ENCODE data around the gene LCN15. TPM values are rescaled to one million over a fixed set of nuclear protein-coding genes. Genes with fewer than 3 reads are reported as not detected.

The LCN15 gene
- total and polyA plus RNA-seq, 2 of the 13 experiments (the other 11 are each of a cell fraction or from before 2014, with no cell fraction given), result 1.3 to 53.7 TPM

DNA sequence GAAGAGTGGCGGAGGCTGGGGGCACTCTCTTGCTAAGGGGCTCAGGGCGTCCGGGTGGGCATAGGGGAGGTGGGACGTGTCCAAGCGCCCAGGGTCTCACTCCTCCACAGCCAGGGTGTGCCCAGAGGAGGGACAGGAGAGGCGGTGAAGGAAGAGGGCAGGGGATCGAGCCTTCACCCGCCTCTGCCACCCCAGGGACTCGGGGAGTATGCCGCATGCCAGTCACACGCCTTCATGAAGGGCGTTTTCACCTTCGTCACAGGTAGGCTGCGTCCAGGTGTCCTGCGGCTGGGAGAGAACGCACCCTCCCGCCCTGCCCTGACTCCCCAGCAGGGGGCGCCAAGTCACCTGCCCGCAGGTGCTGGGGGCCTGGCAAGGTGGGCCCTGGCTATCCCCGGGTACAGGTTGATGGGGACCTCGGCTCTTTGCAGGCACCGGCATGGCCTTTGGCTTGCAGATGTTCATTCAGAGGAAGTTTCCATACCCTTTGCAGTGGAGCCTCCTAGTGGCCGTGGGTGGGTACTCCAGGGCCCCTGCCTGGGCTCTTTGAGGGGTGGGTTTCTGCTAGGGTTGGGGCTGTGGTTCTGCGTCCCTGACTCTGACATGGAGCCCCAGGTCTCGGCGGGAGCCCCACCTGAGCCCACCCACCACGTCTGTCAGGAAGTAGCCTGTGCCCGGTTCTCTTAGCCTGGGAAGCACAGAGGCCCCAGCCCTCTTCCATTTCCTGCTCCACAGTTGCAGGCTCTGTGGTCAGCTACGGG, 27.4 kb upstream of the LCN15 start (continued):
- TF ChIP-seq ZNF569 (CRISPR knock-in tag; IDR thresholded peaks at IDR 0.05; ENCODE audit: borderline replicate concordance) (0 out of 2 replicates have a peak, but pooled peaks have one; percentile 54), ARNT2 (CRISPR knock-in tag; IDR thresholded peaks at IDR 0.05; ENCODE audit: low read depth) (peak; percentile 86; the same call in 1 of the 2 replicates), ZNF468 (CRISPR knock-in tag; IDR thresholded peaks at IDR 0.05) (no peak), ZNF225 (CRISPR knock-in tag; IDR thresholded peaks at IDR 0.05) (0 out of 2 replicates have a peak, but pooled peaks have one; percentile 7), ZFY (CRISPR knock-in tag; IDR thresholded peaks at IDR 0.05) (peak; percentile 57; the same call in 1 of the 2 replicates), ZNF235 (CRISPR knock-in tag; IDR thresholded peaks at IDR 0.05; ENCODE audit: borderline replicate concordance) (0 out of 2 replicates have a peak, but pooled peaks have one; percentile 61), ZNF350 (CRISPR knock-in tag; IDR thresholded peaks at IDR 0.05; ENCODE audit: borderline replicate concordance, low read depth) (peak; percentile 44; the same call in 1 of the 2 replicates), NR3C1 (CRISPR knock-in tag; IDR thresholded peaks at IDR 0.05) (no peak), ZNF484 (CRISPR knock-in tag; IDR thresholded peaks at IDR 0.05; ENCODE audit: borderline replicate concordance, low read depth) (no peak), MLXIP (CRISPR knock-in tag; IDR thresholded peaks at IDR 0.05; ENCODE audit: borderline replicate concordance) (no peak), TERF1 (CRISPR knock-in tag; IDR thresholded peaks at IDR 0.05) (no peak), ARID2 (CRISPR knock-in tag; IDR thresholded peaks at IDR 0.05; ENCODE audit: borderline replicate concordance) (no peak), NFE2L1 (CRISPR knock-in tag; IDR thresholded peaks at IDR 0.05; ENCODE audit: borderline replicate concordance) (0 out of 2 replicates have a peak, but pooled peaks have one; percentile 18), ZBTB7A (CRISPR knock-in tag; IDR thresholded peaks at IDR 0.05) (peak; percentile 67; the same call in 1 of the 2 replicates), ZNF737 (CRISPR knock-in tag; IDR thresholded peaks at IDR 0.05; ENCODE audit: borderline replicate concordance) (no peak), ZNF709 (CRISPR knock-in tag; IDR thresholded peaks at IDR 0.05) (no peak), CENPX (CRISPR knock-in tag; IDR thresholded peaks at IDR 0.05) (no peak), GTF3A (CRISPR knock-in tag; conservative IDR thresholded peaks at IDR 0.05) (0 out of 2 replicates have a peak, but pooled peaks have one; percentile 29), ZNF644 (CRISPR knock-in tag; IDR thresholded peaks at IDR 0.05; ENCODE audit: low read depth) (no peak), DZIP1 (CRISPR knock-in tag; IDR thresholded peaks at IDR 0.05) (no peak), ZNF563 (CRISPR knock-in tag; IDR thresholded peaks at IDR 0.05) (0 out of 2 replicates have a peak, but pooled peaks have one; percentile 54), NR0B2 (CRISPR knock-in tag; IDR thresholded peaks at IDR 0.05) (no peak; the same call in 1 of the 2 replicates)
